RWPE2 (cell line): ENCODE measurements around the gene MEOX2.

Experiments
- ATAC-seq: fragments of 200-7000 bp; cut with Tn5 transposase; 3 replicates; pipeline ENCODE4 v1.9.1; 2021; ENCODE audit warnings: low read depth
- DNase-seq: peaks from one replicate; pipeline ENCODE4 v3.0.0-alpha.2; 2020; ENCODE audit warnings: low spot score
- H3K27ac ChIP-seq: fragments of 450-650 bp; 2 replicates; pipeline ENCODE4 v1.5.1; 2017; ENCODE audit warnings: mild to moderate bottlenecking; ENCODE audit not compliant: poor library complexity, severe bottlenecking
- H3K27me3 ChIP-seq: fragments of 250-450 bp; sonication (Bioruptor Pico); 2 replicates; pipeline ENCODE4 v1.5.1; 2021; ENCODE audit warnings: mild to moderate bottlenecking, moderate library complexity; ENCODE audit not compliant: insufficient read depth, poor library complexity, severe bottlenecking
- H3K36me3 ChIP-seq: fragments of 250-450 bp; sonication (Bioruptor Pico); 2 replicates; pipeline ENCODE4 v1.5.1; 2020; ENCODE audit warnings: low read depth, mild to moderate bottlenecking, moderate library complexity
- H3K4me1 ChIP-seq: fragments of 250-450 bp; sonication (Bioruptor Pico); 2 replicates; pipeline ENCODE4 v1.5.1; 2021; ENCODE audit warnings: mild to moderate bottlenecking, moderate library complexity; ENCODE audit not compliant: insufficient read depth, poor library complexity, severe bottlenecking
- H3K4me3 ChIP-seq: fragments of 250-450 bp; sonication (Bioruptor Pico); 2 replicates; pipeline ENCODE4 v1.5.1; 2021; ENCODE audit warnings: mild to moderate bottlenecking, moderate library complexity; ENCODE audit not compliant: severe bottlenecking
- H3K9me3 ChIP-seq: fragments of 250-450 bp; sonication (Bioruptor Pico); 2 replicates; pipeline ENCODE4 v1.5.1; 2021; ENCODE audit warnings: mild to moderate bottlenecking, moderate library complexity; ENCODE audit not compliant: severe bottlenecking
- TF ChIP-seq, protein P1 (sequence below): fragments of 450-650 bp; IDR thresholded peaks from one replicate; pipeline ENCODE4 v1.5.1; 2017; ENCODE audit warnings: mild to moderate bottlenecking, moderate library complexity; ENCODE audit not compliant: poor library complexity, severe bottlenecking

The MEOX2 gene

DNA sequence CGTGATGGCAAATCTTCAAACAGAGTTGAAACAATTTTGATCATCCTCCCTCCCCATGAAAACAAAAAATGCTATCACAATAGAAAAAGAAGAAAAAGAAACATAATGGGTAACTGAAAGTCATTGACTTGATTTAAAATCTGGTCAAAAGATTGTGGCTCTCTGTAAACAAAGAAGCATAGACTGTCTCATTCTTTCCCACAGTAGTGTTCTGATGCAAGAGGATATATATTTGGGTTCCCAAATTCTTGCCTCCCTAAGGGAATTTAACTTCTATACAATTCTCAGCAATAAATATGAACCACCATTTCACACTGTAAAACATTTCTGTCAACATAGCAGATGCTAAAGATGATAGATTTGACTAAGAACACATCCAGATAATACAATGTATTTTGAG is 32.8 kb upstream of the MEOX2 start:
- TF ChIP-seq, protein P1, sequence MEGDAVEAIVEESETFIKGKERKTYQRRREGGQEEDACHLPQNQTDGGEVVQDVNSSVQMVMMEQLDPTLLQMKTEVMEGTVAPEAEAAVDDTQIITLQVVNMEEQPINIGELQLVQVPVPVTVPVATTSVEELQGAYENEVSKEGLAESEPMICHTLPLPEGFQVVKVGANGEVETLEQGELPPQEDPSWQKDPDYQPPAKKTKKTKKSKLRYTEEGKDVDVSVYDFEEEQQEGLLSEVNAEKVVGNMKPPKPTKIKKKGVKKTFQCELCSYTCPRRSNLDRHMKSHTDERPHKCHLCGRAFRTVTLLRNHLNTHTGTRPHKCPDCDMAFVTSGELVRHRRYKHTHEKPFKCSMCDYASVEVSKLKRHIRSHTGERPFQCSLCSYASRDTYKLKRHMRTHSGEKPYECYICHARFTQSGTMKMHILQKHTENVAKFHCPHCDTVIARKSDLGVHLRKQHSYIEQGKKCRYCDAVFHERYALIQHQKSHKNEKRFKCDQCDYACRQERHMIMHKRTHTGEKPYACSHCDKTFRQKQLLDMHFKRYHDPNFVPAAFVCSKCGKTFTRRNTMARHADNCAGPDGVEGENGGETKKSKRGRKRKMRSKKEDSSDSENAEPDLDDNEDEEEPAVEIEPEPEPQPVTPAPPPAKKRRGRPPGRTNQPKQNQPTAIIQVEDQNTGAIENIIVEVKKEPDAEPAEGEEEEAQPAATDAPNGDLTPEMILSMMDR = no peak
- Histone ChIP-seq H3K4me3 (no peak overlapping the region), H3K36me3 (no peaks in the 10 kb centered on the region), H3K27me3 (peaks cover 9% of the 10 kb centered on the region), H3K4me1 (no peaks in the 10 kb centered on the region), H3K27ac (no peak overlapping the region), H3K9me3 (no peaks in the 10 kb centered on the region)
- DNase-seq (no peak), ATAC-seq (no peak)

GRCh38 chr7:15715435-15715834 is 29.0 kb upstream of the MEOX2 start:
- Histone ChIP-seq H3K36me3 (no peaks in the 10 kb centered on the region), H3K27ac (no peak overlapping the region), H3K4me1 (no peaks in the 10 kb centered on the region), H3K4me3 (no peak overlapping the region), H3K9me3 (no peaks in the 10 kb centered on the region), H3K27me3 (peaks cover 9% of the 10 kb centered on the region)
- TF ChIP-seq, protein P1 = no peak
- DNase-seq (no peak), ATAC-seq (no peak)

DNA sequence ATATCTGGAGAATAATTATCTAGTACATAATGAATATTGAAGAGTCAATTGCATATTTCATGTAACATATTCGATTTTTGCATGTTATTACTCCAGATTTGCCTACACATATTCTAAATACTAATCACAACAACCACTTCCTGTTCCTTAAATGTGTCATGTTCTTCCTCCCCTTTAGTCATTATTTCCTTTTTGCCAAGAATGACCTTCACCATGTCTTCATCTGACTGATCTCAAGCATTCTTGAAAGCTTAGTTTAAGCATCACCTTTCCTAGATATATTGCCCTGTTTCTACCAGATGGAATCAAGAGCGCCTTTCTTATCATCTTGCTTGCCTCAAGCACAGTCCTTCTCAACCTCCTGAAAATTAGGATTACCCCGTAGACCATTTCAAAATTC is 23.5 kb upstream of the MEOX2 start:
- H3K4me3 ChIP-seq = no peak overlapping the region
- DNase-seq (no peak), ATAC-seq (no peak)
- no peaks in the 10 kb centered on the region for H3K4me1 ChIP-seq
- H3K27ac ChIP-seq = no peak overlapping the region
- TF ChIP-seq, protein P1 = no peak
- no peaks in the 10 kb centered on the region for H3K27me3 ChIP-seq
- no peaks in the 10 kb centered on the region for H3K9me3 ChIP-seq
- H3K36me3 ChIP-seq = no peaks in the 10 kb centered on the region

GRCh38 chr7:15707570-15707969 is 21.1 kb upstream of the MEOX2 start:
- no peak for ATAC-seq
- Histone ChIP-seq H3K27me3 (no peaks in the 10 kb centered on the region), H3K27ac (no peak overlapping the region), H3K36me3 (no peaks in the 10 kb centered on the region), H3K9me3 (no peaks in the 10 kb centered on the region), H3K4me3 (no peak overlapping the region), H3K4me1 (no peaks in the 10 kb centered on the region)
- no peak for DNase-seq
- TF ChIP-seq, protein P1 = no peak

DNA sequence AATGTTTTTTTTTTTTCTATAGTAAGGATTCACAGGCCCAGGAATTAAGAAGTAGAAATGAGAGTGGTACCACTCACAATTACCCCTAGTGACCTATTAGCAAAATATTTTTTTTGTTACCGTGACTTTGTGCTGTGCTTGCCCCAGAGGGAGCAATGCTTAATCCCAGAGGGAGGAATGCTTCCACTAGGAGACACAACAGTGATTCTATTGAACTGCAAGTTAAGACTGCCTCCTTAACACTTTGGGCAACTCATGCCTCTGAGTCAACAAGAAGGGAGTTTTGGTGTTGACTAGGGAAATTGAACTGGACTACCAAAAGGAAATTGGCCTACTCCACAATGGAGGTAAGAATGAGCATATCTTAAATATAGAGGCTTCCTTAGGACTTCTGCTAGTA is 17.2 kb upstream of the MEOX2 start:
- no peak overlapping the region for H3K27ac ChIP-seq
- no peaks in the 10 kb centered on the region for H3K36me3 ChIP-seq
- no peaks in the 10 kb centered on the region for H3K27me3 ChIP-seq
- TF ChIP-seq, protein P1 = no peak
- DNase-seq (no peak), ATAC-seq (no peak)
- H3K4me1 ChIP-seq = no peaks in the 10 kb centered on the region
- no peak overlapping the region for H3K4me3 ChIP-seq
- H3K9me3 ChIP-seq = no peaks in the 10 kb centered on the region
